A549 (cell line): ENCODE results near the gene CARD10. TPM values are rescaled to one million over a fixed set of nuclear protein-coding genes. Genes with fewer than 3 reads are reported as not detected.

ENCODE experiments used
- ATAC-seq, 2 experiments: fragments of 200-7000 bp in 1 of 2; fragments of >200 bp in 1 of 2; cut with Nextera tagmentation in 1 of 2; cut with Tn5 transposase in 1 of 2; 3 replicates each; pipeline versions ENCODE4 v1.8.0 to v1.9.1; 2018 to 2020; ENCODE audit warnings: mild to moderate bottlenecking in 1 of 2, moderate library complexity in 1 of 2
- CTCF ChIA-PET: fragments of 300-600 bp; sonication (Branson Sonifier 250); formaldehyde crosslinking; extraction: SDS; loops from one replicate; lab custom pipeline; 2021; ENCODE audit warnings: antibody characterized with exemption, inconsistent platforms; lab: Yijun Ruan, JAX
- POLR2A ChIA-PET: fragments of 350-600 bp; formaldehyde crosslinking; extraction: SDS; loops from one replicate; lab custom pipeline; 2021; ENCODE audit warnings: antibody characterized with exemption, inconsistent platforms; lab: Yijun Ruan, JAX
- DNase-seq, 2 experiments: peaks; one replicate each; pipeline versions ENCODE4 v3.0.0 to v3.0.0-alpha.2; 2011 to 2016; ENCODE audit warnings: low read depth in 1 of 2, low spot score in 1 of 2
- FAIRE-seq: peaks from 2 replicates; lab custom pipeline; 2011; peaks lifted over from hg19 to GRCh38; lab: Jason Lieb, UNC
- H3K27ac ChIP-seq, 2 experiments: fragments of >200 bp; sonication (Bioruptor Twin); formaldehyde crosslinking; 3 replicates each; pipeline ENCODE4 v1.5.1; 2016 to 2017
- H3K4me1 ChIP-seq: fragments of >200 bp; sonication (Bioruptor Twin); formaldehyde crosslinking; 3 replicates; pipeline ENCODE4 v1.6.1; 2016
- H3K4me2 ChIP-seq: fragments of >200 bp; sonication (Bioruptor Twin); formaldehyde crosslinking; 3 replicates; pipeline ENCODE4 v1.6.1; 2016
- H3K4me3 ChIP-seq: fragments of >200 bp; sonication (Bioruptor Twin); formaldehyde crosslinking; 3 replicates; pipeline ENCODE4 v1.5.1; 2016
- H3K9me3 ChIP-seq: fragments of >200 bp; sonication (Bioruptor Twin); formaldehyde crosslinking; 3 replicates; pipeline ENCODE4 v1.6.1; 2016
- HDAC2 ChIP-seq: fragments of 200-600 bp; sonication (generic); IDR thresholded peaks from 2 replicates; pipeline ENCODE4 v1.6.1; 2016
- HOXB5 ChIP-seq: fragments of 250-450 bp; sonication (Bioruptor Pico); IDR thresholded peaks from 2 replicates; pipeline ENCODE4 v1.5.0; 2020; ENCODE audit warnings: mild to moderate bottlenecking, moderate library complexity
- JUNB ChIP-seq: fragments of >200 bp; sonication (Bioruptor Twin); formaldehyde crosslinking; IDR thresholded peaks from 2 replicates; pipeline ENCODE4 v1.6.1; 2016
- KDM1A ChIP-seq: fragments of 200-600 bp; sonication (generic); IDR thresholded peaks from 2 replicates; pipeline ENCODE4 v1.6.1; 2016; ENCODE audit warnings: low read depth, mild to moderate bottlenecking
- TP53 ChIP-seq: fragments of 250-450 bp; sonication (Bioruptor Pico); IDR thresholded peaks from 2 replicates; pipeline ENCODE4 v1.5.0; 2021; ENCODE audit warnings: mild to moderate bottlenecking, moderate library complexity
- ZSCAN20 ChIP-seq: fragments of 250-450 bp; sonication (Bioruptor Pico); IDR thresholded peaks from 2 replicates; pipeline ENCODE4 v1.8.0; 2022; ENCODE audit warnings: mild to moderate bottlenecking, moderate library complexity
- WGBS: methylation state at CpG from one replicate; pipeline ENCODE4 v1.1.6; 2017; ENCODE audit errors: missing lambda C conversion rate; 5-methylcytosine and 5-hydroxymethylcytosine counted together
- polyA plus RNA-seq, 4 experiments: library from polyadenylated mRNA; depleted of rRNA in 3 of 4; stranded (reverse); fragments of >200 nt; fragmentation: RNase III in 1 of 4; extraction: RNeasy Plus Mini Kit Qiagen cat#74134 plus additional on column Dnase treatment in 1 of 4; gene quantifications; 2 replicates in 3 of 4; 3 replicates in 1 of 4; pipeline ENCODE4 v1.2.3, GENCODE V29; 2011 to 2017
- TF ChIP-seq, protein P1 (sequence below): IDR thresholded peaks from 2 replicates; pipeline ENCODE4 v1.6.1; 2012; ENCODE audit warnings: low read depth, borderline replicate concordance
- TF ChIP-seq, protein P2 (sequence below): fragments of 450-650 bp; IDR thresholded peaks from 2 replicates; pipeline ENCODE4 v1.6.1; 2014; ENCODE audit warnings: antibody characterized with exemption
- TF ChIP-seq, protein P3 (sequence below): fragments of >200 bp; sonication (Bioruptor Twin); formaldehyde crosslinking; IDR thresholded peaks from 3 replicates; pipeline ENCODE4 v1.5.1; 2016
- TF ChIP-seq, protein P4 (sequence below): fragments of 200-600 bp; sonication (generic); IDR thresholded peaks from 2 replicates; pipeline ENCODE4 v1.6.1; 2016; ENCODE audit warnings: antibody characterized with exemption, mild to moderate bottlenecking, moderate library complexity
- TF ChIP-seq, protein P5 (sequence below): fragments of 250-450 bp; sonication (Bioruptor Pico); IDR thresholded peaks from 2 replicates; pipeline ENCODE4 v1.5.0; 2021; ENCODE audit warnings: mild to moderate bottlenecking, moderate library complexity, borderline replicate concordance
- TF ChIP-seq, protein P6 (sequence below): fragments of >200 bp; sonication (Bioruptor Twin); formaldehyde crosslinking; IDR thresholded peaks from 3 replicates; pipeline ENCODE4 v1.6.1; 2016
- TF ChIP-seq, protein P7 (sequence below): IDR thresholded peaks from 2 replicates; pipeline ENCODE4 v1.6.1; 2012

Gene CARD10
- polyA plus RNA-seq, 2 of the 4 experiments (the other 2 are of a cell fraction), result 8.3 to 15.3 TPM

DNA sequence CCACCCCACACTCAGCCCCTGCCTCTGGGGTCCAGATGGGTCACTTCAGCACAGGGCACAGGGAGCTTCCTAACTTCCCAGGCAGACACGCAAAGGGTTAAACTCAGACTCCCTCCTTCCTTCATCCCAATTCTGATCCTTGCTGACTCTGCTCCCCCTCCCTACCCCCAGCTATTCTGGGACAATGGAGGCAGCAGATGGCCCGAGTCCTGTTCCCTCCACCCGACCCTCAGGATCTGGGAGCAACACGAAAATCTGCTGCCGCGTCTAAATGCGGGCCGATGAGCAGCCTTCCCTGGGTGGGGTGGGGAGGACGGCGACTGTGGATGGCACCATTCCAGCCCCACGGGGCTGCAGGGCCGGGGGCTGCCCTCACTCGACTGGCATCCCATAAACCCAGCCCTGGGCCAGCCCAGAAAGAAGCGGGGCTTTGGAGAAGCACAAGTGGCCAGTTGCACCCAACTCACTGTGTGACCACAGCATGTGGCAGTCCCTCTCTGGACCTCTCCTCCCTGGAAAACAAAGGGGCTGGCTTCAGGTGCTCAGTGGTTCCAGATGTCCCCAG lies 51.7 kb downstream of the CARD10 start:
- no peaks in the 10 kb centered on the region for H3K9me3 ChIP-seq
- H3K27ac ChIP-seq, result no peak overlapping the region
- no peaks in the 10 kb centered on the region for H3K4me1 ChIP-seq
- FAIRE-seq (no peak), DNase-seq (no peak), ATAC-seq (no peak)
- ChIA-PET CTCF (interaction anchor here (1.4 to 2.8 kb wide), 2 partner anchors 10 to 100 kb away, joined by 3 to 16 read pairs; no protein-coding TSS in a partner anchor), POLR2A (no interaction called here)
- no peak for TF ChIP-seq JUNB
- TF ChIP-seq, protein P1, sequence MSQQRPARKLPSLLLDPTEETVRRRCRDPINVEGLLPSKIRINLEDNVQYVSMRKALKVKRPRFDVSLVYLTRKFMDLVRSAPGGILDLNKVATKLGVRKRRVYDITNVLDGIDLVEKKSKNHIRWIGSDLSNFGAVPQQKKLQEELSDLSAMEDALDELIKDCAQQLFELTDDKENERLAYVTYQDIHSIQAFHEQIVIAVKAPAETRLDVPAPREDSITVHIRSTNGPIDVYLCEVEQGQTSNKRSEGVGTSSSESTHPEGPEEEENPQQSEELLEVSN, result no peak
- TF ChIP-seq, protein P2, sequence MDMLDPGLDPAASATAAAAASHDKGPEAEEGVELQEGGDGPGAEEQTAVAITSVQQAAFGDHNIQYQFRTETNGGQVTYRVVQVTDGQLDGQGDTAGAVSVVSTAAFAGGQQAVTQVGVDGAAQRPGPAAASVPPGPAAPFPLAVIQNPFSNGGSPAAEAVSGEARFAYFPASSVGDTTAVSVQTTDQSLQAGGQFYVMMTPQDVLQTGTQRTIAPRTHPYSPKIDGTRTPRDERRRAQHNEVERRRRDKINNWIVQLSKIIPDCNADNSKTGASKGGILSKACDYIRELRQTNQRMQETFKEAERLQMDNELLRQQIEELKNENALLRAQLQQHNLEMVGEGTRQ, result no peak
- TF ChIP-seq ZSCAN20 (CRISPR knock-in tag), result no peak
- H3K4me2 ChIP-seq, result no peak overlapping the region
- 89% methylated on average over 8 of the region's 14 CpGs for WGBS
- no peak overlapping the region for H3K4me3 ChIP-seq

DNA sequence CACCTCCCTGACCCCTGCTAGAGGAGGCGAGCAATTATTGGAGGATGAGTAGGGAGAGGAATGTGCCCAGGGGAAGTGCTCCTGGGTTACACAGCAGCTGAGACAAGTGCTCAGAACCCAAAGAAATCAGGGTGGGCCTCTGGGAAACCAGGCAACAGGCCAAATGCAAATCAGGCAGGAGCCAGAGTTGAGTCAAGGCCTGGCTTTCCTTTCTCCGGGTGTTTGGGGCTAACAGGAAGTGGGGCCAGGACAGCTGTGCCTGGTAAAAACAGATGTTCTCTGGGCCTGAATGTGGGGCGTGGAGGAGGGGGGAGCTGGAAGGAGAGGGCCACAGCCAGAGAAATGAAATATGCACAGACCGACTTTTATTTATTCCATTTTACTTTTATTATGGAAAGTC lies 55.0 kb downstream of the CARD10 start:
- no peak for FAIRE-seq
- CTCF ChIA-PET, result interaction anchor here (1.7 to 3.6 kb wide), 2 partner anchors 9 to 148 kb away, joined by 5 to 13 read pairs; no protein-coding TSS in a partner anchor

More for the DNA sequence above, 55.0 kb downstream of the CARD10 start:
- H3K4me3 ChIP-seq, result no peak overlapping the region
- ATAC-seq, result no peak
- no peak for DNase-seq
- no peaks in the 10 kb centered on the region for H3K4me1 ChIP-seq
- H3K4me2 ChIP-seq, result no peak overlapping the region
- TF ChIP-seq HOXB5 (CRISPR knock-in tag) (no peak), KDM1A (no peak), TP53 (CRISPR knock-in tag) (no peak), HDAC2 (no peak)
- TF ChIP-seq, protein P3, sequence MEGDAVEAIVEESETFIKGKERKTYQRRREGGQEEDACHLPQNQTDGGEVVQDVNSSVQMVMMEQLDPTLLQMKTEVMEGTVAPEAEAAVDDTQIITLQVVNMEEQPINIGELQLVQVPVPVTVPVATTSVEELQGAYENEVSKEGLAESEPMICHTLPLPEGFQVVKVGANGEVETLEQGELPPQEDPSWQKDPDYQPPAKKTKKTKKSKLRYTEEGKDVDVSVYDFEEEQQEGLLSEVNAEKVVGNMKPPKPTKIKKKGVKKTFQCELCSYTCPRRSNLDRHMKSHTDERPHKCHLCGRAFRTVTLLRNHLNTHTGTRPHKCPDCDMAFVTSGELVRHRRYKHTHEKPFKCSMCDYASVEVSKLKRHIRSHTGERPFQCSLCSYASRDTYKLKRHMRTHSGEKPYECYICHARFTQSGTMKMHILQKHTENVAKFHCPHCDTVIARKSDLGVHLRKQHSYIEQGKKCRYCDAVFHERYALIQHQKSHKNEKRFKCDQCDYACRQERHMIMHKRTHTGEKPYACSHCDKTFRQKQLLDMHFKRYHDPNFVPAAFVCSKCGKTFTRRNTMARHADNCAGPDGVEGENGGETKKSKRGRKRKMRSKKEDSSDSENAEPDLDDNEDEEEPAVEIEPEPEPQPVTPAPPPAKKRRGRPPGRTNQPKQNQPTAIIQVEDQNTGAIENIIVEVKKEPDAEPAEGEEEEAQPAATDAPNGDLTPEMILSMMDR, result no peak
- TF ChIP-seq, protein P4, sequence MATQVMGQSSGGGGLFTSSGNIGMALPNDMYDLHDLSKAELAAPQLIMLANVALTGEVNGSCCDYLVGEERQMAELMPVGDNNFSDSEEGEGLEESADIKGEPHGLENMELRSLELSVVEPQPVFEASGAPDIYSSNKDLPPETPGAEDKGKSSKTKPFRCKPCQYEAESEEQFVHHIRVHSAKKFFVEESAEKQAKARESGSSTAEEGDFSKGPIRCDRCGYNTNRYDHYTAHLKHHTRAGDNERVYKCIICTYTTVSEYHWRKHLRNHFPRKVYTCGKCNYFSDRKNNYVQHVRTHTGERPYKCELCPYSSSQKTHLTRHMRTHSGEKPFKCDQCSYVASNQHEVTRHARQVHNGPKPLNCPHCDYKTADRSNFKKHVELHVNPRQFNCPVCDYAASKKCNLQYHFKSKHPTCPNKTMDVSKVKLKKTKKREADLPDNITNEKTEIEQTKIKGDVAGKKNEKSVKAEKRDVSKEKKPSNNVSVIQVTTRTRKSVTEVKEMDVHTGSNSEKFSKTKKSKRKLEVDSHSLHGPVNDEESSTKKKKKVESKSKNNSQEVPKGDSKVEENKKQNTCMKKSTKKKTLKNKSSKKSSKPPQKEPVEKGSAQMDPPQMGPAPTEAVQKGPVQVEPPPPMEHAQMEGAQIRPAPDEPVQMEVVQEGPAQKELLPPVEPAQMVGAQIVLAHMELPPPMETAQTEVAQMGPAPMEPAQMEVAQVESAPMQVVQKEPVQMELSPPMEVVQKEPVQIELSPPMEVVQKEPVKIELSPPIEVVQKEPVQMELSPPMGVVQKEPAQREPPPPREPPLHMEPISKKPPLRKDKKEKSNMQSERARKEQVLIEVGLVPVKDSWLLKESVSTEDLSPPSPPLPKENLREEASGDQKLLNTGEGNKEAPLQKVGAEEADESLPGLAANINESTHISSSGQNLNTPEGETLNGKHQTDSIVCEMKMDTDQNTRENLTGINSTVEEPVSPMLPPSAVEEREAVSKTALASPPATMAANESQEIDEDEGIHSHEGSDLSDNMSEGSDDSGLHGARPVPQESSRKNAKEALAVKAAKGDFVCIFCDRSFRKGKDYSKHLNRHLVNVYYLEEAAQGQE, result no peak
- TF ChIP-seq, protein P5, sequence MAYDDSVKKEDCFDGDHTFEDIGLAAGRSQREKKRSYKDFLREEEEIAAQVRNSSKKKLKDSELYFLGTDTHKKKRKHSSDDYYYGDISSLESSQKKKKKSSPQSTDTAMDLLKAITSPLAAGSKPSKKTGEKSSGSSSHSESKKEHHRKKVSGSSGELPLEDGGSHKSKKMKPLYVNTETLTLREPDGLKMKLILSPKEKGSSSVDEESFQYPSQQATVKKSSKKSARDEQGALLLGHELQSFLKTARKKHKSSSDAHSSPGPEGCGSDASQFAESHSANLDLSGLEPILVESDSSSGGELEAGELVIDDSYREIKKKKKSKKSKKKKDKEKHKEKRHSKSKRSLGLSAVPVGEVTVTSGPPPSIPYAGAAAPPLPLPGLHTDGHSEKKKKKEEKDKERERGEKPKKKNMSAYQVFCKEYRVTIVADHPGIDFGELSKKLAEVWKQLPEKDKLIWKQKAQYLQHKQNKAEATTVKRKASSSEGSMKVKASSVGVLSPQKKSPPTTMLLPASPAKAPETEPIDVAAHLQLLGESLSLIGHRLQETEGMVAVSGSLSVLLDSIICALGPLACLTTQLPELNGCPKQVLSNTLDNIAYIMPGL (CRISPR knock-in tag), result no peak
- TF ChIP-seq, protein P6, sequence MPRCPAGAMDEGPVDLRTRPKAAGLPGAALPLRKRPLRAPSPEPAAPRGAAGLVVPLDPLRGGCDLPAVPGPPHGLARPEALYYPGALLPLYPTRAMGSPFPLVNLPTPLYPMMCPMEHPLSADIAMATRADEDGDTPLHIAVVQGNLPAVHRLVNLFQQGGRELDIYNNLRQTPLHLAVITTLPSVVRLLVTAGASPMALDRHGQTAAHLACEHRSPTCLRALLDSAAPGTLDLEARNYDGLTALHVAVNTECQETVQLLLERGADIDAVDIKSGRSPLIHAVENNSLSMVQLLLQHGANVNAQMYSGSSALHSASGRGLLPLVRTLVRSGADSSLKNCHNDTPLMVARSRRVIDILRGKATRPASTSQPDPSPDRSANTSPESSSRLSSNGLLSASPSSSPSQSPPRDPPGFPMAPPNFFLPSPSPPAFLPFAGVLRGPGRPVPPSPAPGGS, result no peak
- TF ChIP-seq, protein P7, sequence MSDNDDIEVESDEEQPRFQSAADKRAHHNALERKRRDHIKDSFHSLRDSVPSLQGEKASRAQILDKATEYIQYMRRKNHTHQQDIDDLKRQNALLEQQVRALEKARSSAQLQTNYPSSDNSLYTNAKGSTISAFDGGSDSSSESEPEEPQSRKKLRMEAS, result no peak
- TF ChIP-seq, protein P2, result no peak
- POLR2A ChIA-PET, result no interaction called here
- no peaks in the 10 kb centered on the region for H3K9me3 ChIP-seq
- WGBS, result 75% methylated on average over 4 of the region's 4 CpGs
- no peak overlapping the region for H3K27ac ChIP-seq
